Putamen (tissue), 1 donor: ENCODE results near the gene COL5A1.

ENCODE experiments used
- DNase-seq: peaks from one replicate; pipeline ENCODE4 v3.0.0-alpha.2; 2016; ENCODE audit warnings: low spot score

The COL5A1 gene

GRCh38 chr9:134744385-134745295 is 103.0 kb downstream of the COL5A1 start:
- DNase-seq, result no peak

- DNase-seq, result no peak
These were observed 106.4 kb downstream of the COL5A1 start for GRCh38 chr9:134747951-134748489.

GRCh38 chr9:134748591-134748990 is 107.0 kb downstream of the COL5A1 start:
- no peak for DNase-seq

- no peak for DNase-seq
These were observed 109.0 kb downstream of the COL5A1 start for GRCh38 chr9:134750450-134751155.

GRCh38 chr9:134751622-134752021 is 110.0 kb downstream of the COL5A1 start:
- DNase-seq, result no peak

- DNase-seq, result no peak
These were observed 111.0 kb downstream of the COL5A1 start for GRCh38 chr9:134752471-134753168.

GRCh38 chr9:134753191-134753590 is 111.6 kb downstream of the COL5A1 start:
- DNase-seq, result no peak

GRCh38 chr9:134755221-134755907 is 113.8 kb downstream of the COL5A1 start:
- no peak for DNase-seq

- no peak for DNase-seq
These were observed 114.5 kb downstream of the COL5A1 start for GRCh38 chr9:134756098-134756497.

- DNase-seq, result no peak
These were observed 115.8 kb downstream of the COL5A1 start for GRCh38 chr9:134757216-134757975.

- no peak for DNase-seq
These were observed 117.5 kb downstream of the COL5A1 start for GRCh38 chr9:134758949-134759607.

GRCh38 chr9:134759913-134760312 is 118.3 kb downstream of the COL5A1 start:
- DNase-seq, result no peak

- DNase-seq, result no peak
These were observed 119.3 kb downstream of the COL5A1 start for GRCh38 chr9:134760750-134761420.

- no peak for DNase-seq
These were observed 123.1 kb downstream of the COL5A1 start for GRCh38 chr9:134764473-134765269.

GRCh38 chr9:134765785-134766184 is 124.2 kb downstream of the COL5A1 start:
- DNase-seq, result no peak

- DNase-seq, result no peak
These were observed 125.0 kb downstream of the COL5A1 start for GRCh38 chr9:134766587-134766986.

- DNase-seq, result no peak
These were observed 126.7 kb downstream of the COL5A1 start for GRCh38 chr9:134768332-134768708.

- DNase-seq, result no peak
These were observed 127.2 kb downstream of the COL5A1 start for GRCh38 chr9:134768709-134769351.
